NOMO-1 treated with dmso at 0.1 percent for 144 hours (cell line): ENCODE data around the gene TLCD1.

Experiments
- DNase-seq: peaks from one replicate; lab custom pipeline; 2025; ENCODE audit not compliant: unreplicated experiment; lab: John Stamatoyannopoulos, UW

TLCD1 gene

DNA sequence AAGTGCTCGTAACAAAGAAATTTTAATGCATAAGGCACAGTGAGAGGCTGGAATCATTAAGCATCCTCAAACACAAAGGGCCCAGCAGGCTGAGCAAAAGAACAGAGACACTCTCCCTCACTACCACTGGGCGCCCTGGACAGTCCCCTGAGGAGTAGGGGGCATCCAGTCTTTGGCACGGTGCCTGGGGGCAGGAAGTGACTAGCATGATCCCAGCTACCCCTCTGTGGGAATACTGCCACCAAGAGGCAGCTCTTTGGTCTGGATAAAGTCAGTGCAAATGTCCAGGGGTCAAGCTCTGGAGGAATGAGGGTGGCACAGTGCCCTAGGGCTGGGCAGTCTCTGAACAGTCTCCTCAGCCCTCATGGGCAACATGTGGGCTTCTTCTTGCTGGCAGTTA lies 11.8 kb downstream of the TLCD1 start:
- no peak for DNase-seq

DNA sequence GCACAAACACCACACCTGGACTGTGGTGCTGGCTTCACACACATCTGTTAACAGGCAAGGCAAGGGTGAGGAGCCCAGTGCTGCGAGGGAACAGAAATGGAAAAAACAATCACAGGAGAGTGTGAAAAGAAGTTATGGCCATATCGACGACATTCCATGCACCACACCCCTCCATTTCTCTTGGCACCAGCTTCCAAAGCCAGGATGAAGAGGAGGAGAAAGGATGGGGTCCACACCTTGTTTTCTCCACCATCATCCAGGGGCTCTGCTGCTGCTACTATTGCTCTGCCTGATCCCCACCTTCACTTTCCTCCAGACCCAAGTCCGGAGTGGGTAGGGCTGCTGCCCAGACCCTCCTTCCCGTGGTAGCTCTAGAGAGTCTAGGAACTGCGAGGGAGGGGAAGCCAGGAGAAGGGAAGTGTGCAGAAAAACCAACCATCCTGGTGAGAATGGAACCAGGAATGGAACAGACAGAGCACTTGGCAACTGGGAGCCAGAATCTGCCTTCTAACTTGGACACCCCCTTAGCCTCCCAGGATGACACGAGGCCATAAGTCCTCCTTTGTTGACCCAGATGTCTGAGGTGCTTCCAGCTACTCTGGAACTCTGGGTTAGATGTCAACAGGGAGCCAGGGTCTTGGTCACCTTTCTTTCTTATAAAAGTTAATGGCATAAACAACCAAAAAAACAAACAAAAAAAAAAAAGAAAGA lies 13.2 kb downstream of the TLCD1 start:
- no peak for DNase-seq

DNA sequence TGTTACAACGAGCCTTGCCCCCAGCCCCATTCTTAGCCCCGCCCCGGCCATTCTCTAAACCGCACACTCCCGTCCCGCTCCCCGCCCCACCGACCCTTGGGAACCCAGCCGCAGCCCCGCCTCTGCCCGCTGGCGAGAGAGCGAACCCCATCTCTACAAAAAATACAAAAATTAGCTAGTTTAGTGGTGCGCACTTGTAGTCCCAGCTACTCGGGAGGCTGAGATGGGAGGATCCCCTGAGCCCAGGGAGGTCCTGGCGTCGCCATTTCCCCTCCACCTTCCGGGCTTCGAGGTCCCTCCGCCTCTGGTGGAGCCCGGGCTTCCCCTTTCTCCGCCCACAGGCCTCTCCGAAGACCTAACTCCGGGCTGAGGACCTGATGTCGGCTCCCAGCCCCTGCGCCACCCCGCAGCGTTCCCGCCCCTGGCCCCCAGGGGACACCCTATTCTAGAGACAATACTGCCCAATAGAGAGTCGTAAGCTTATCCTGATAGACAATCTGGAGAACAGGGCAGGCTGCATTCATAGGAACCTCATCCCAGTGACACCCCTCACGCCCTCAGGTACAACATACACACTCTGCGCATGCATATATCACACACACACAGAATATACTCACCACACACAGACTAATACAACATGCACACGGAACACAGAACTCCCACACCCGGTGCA lies 13.9 kb downstream of the TLCD1 start:
- DNase-seq = peak; percentile 67

DNA sequence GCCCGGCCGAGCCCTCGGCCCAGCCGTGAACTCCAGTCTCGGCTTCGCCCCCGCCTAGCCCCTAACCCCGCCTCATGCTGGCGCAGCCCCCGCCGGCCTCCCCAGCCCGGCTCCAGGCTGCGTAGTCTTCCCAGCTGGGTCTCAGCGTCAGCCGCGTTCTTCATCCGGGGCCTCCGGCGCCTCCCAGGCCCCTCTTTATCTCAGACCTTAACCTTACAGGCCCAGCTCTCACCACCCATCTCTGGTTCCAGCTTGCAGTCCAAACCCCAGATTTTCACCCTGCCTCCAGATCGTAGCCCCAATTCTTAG lies 14.4 kb downstream of the TLCD1 start, which contains the start of gene PROCA1:
Gene PROCA1 (minus strand): TSS at position 166 of the 309 bp plus-strand sequence. CDS start 228 bp downstream, outside the sequence.
- no peak for DNase-seq

DNA sequence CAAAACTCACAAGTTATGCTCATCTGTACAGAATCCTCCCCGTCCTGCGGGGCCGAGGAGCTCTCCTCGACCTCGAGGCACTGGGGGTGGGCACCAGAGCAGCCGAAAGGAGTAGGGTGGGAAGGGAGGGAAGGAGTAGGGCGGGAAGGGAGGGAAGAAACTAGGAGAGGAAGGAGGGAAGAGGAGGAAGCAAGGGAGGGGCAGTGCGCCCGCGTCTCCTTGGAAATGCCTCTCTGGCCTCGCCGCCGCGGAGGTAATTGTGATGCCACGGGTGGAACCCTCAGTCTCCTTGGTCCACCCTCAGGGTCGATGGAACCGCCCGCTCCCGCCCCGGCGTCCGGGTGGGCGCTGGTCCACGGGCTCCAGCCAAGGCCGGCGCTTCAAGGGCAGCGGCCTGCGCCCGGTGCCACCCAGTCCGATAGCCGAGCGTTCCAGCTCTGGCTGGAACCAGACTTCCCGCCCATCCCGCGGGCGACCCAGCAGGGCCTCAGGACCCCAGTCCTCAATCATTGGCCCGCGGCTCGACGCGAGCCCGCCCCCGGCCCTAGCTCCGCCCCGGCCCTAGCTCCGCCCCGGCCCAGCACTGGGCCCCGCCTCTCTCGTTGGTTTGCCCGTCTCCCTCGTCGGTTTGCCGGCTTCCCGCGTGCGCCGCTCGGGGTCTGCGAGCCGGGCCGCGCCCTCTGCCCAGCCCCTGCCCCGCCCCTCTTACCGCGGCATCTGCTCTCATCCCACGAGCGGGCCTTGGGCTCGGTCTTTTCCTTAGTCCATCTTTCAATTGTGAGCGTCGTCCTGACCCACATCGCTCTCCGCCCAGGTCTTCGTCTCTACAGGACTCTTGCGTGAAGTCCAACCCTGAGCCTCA lies 14.9 kb downstream of the TLCD1 start:
- peak; percentile 81 for DNase-seq

DNA sequence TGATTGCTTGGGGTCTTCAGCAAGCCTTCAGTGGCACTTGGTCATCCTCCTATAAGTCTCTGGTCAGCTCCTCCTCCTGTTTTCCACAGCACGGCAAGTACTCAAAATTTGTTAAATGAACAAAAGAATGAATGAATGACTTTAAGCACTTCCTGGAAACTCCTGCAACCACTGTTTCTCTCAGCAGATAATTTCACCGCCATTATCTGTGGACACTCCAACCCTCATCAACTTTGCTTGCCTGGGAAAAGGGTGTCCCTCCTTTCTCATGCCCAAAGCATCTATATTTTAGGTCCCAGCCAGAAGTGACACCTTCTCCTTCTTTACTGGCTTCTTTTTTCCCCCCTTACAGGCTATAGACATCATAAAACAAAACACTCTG lies 18.7 kb downstream of the TLCD1 start:
- DNase-seq = no peak

DNA sequence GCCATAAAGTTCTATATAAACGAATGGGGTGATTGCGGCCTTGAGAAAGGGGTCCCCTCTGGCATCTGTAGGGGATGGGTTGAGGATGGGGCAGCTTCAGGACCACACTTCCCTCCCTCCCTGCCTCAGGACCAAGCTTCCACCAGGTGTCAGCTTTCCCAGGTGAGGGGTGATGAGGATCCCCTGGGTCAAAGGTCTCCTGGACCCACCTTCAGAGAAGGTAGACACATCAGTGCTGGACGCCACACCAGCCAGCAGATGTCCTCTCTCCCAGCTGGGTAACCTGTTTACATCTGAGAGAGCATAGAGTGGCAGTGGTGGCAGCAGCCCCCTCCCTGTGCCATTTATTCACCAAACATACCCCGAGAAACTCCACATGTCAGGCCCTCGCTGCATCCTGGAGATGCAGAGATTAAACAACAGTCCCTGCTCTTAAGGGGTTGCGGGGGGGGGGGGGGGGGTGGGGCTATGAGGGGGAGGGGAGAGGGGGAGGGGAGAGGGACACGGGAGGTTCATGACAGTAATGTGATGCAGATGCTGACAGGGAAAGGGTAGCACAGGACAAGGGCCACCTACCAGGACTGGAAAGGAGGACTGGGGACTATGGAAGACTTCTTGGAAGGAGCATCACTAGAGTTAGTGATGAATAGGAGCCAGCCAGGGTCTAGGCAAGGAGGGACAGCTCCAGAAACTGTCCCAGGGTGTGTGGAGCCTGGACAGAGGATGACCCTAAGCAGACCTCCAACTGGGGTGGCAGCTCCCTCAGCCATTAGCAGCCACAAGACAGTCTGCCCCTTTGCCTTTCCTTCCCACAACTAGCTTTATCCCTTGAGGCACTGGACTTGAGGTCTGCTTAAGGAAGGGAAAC lies 19.3 kb downstream of the TLCD1 start:
- DNase-seq = no peak

DNA sequence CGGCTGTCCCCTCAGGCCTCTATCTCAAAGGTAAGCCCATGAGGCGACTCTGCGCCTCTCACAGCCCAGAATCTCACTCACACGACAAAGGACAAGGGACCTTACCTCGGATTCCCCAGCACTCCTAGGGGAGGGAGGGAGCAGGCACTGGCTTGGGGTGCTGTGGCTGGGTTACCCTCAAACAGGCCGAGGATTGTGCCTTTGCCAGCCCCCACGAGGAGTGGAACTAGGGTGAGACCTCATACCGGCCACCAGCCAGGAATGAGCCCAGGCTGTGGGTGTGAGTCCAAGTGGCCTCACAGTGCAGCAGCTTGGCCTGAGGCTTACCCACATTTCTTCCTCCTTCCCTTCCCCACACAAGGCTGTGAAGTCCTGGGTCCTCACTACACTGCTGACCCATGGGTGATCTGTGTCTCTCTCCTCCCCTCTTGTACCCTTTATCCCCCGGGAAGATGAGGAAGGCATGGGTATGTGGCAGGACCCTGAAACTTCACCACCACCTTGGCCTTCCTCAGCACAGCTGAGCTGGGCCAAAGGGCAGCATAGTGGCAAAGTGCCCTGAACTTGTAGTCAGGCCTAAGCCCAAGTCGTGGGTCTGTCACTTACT lies 20.2 kb downstream of the TLCD1 start:
- no peak for DNase-seq

DNA sequence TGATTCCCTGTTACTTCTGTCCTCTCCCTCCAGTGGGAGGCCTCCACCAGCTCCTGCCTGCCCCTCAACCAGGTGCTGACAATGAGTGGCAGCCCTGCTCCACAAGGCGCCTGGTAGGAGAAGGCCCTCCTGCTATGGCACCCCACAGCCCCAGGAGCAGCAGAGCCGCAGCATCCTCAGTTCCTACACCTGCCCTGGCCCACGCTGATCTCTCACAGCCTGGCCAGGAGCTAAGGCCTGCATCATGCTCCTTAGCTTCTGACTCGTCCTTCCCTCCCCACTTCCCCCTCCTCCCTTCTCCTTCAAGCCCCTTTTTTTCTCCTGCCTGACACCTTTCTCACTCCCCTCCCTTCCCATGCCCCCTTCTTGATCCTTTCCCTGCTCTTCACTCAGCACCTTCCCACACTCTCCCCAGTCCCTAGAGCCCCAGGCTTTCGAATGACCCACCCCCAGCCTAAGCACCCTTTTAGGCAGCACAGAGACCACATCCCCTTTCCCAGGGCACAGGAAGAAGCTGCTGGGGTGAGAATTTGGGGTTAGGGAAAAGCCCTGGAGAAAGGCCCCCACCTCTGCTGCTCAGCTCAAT lies 20.9 kb downstream of the TLCD1 start:
- no peak for DNase-seq

DNA sequence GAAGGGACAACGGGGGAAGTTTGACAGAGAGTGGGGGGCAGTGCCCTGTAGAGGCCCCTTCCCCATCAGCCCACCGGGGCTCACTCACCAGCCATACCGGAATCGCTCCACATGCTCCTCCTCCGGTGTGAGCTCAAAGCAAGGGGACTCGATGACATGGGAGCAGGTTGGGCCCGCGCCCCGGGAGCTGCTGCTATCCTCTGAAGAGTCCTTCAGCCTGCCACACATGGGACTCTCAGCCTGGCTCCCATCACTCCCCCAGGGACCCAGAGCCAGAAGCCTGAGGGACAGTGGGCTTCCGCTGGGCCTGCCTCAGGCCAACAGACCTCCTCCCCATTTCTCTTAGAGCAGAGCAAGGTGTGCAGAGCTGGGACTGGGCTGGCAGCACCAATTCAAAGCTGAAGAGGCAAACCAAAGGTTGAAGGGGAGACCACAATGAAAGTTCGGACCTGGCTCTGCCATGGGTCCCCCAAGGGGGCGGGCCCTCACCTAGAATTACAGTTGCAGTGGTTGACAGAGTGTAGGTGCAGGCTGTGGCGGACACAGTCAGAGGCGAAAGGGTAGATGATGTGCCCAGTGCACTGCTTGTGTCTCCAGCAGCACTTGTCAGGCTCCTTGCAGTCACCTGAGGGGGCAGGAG lies 21.7 kb downstream of the TLCD1 start:
- no peak for DNase-seq

DNA sequence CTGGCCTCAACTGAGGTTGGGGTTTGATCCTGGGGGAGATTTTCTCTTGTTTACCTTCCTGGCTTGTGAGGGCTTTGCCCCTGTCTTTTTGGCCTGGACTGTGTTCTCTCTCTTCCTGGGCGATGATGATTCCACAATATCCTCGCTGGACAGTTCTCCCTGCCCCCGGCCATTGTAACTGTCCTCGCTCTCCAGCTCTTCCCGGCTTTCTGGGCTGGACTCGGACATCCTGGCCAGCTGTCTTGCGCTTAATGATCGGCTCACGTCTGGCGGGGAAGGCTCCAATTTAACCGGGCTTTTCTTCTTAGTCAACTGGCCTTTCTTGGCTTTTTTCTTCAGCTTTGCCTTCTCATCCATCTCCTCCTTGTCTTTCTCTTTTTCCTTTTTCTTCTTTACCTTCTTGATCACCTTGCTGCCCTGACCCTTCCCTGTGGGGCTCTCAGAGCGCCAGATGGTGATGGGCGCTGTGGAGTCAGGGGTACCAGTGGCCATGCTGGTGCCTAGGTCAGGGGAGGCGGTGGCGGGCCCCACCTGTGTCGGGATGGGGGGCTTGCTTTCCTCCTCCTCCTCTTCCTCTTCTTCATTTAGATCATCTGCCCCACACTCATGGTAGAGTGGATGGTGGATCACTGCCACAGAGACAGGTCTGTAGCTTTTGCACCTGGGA lies 22.3 kb downstream of the TLCD1 start:
- DNase-seq = no peak

DNA sequence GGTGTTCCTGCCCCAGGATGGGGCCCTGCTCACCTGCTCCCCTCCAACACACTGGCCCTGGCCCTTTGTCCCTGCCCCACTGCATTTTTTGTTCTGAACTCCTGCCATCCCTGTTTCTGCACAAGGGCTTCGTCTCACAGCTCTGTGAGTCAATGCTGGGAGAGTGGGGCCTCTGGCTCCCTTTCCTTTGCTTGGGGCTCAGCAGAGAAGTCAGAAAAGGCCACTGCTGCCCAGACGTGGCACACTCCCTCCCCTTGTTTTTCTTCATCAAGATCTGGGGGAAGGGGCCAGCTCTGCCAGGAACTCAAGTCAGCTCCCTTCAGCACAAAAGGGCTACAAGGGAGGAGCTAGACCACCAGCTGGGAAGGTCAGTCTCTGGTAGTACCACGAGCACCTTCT lies 23.3 kb downstream of the TLCD1 start:
- no peak for DNase-seq

DNA sequence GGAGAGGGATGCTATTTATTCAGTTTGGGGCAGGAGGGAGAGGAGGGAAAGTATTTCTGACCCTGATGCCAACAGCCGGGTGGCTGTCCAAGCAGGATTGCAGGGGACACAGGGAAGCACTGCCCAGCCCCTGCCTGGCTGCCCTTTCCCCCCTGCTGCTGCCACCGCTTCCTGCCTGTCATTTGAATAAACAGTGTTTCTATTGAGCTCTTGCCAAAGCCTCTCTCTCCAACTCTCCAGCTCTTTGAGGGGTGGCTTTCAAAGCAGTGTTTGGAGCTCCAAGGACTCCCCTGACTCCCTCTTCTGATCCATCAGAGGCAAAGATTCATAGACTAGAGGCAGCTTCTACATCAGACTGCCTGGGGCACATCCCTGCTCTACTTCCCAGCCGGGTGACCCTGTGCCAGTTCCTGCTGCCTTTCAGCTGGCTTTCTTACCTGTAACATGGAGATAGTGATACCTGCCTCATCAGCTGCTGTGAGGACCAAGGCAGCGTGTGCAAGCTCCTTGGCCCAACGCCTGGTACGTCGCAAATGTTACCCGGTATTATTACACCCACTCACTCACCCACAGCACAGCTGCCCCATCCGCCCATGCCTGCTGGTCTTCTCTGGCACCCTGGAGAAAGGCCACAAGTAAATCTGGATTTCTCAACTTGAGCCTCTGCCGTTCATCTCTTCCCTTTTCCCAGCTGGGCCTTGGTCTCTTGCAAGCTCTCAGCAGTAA lies 23.8 kb downstream of the TLCD1 start:
- DNase-seq = no peak

DNA sequence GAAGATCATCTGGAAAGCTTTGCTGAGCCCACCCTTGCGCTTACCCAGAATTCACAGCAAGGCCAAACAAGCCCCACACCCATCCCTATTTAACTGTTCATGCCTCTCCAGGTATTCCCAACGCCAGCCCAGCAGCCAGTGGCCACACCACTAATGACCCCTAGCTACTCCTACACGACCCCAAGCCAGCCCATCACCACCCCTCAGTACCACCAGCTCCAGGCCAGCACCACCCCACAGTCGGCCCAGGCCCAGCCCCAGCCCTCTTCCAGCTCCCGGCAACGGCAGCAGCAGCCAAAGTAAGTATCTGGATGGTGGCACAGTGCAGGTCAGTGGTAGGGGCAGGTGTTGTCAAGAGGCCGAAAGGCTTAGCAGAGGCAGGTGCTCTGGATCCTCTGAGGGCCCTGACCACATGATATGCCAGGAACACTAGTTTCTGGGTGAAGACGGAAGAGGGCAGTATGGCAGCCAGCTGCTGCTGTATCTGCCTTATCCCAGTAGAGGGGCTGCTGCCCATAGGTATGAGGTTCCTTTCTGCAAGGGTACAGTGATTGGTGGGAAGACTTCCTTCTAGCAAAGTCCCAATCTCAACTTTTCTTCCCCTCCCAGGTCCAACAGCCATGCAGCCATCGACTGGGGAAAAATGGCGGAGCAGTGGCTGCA lies 25.1 kb downstream of the TLCD1 start:
- no peak for DNase-seq

DNA sequence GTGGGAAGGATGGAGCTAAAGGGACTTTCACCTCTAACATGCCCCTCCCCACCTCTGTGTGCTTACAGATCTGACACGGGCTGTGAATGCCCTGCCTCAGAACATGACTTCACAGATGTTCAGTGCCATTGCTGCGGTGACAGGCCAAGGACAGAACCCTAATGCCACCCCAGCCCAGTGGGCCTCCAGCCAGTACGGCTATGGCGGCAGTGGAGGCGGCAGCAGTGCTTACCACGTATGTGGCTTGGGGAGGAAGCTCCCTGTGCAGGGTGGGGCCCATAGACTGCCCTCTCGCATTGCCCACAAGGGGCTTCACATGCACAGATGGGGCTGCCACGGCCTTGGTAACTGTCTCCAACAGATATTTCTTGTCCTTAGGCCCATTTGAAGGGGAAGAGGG lies 25.8 kb downstream of the TLCD1 start:
- no peak for DNase-seq

DNA sequence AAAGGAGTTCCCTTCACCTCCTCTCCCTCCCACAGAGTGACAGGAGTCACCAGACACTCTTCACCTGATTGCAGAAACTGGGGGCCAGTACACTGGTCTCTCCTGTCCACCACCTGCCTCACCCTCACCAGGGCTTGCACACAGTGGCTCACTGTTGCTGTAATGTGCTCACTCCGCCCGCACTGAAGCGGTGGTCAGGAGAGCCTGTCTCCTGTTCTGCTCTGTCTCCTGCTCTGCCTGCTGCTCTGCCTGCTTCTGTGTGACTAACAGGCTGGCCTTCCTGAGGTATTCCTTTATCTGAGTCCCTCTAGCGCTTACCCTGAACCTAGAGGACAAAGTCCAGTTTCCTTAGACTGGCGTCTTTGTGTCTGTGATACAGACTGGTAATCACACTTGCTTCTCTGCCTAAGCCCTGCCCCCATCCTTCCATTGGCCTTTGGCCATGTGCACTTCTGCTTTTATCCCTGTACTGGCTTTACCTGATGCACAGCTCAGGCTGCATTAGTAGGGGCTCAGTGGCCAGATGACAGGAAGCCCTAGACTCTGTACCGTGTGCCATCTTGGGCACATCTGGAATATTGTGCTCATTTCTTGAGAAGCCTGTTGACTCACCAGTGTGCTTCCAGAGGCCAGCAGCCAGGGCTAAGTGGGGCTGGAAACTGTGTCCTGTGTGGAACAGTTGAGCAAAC lies 27.6 kb downstream of the TLCD1 start:
- peak; percentile 19 for DNase-seq

DNA sequence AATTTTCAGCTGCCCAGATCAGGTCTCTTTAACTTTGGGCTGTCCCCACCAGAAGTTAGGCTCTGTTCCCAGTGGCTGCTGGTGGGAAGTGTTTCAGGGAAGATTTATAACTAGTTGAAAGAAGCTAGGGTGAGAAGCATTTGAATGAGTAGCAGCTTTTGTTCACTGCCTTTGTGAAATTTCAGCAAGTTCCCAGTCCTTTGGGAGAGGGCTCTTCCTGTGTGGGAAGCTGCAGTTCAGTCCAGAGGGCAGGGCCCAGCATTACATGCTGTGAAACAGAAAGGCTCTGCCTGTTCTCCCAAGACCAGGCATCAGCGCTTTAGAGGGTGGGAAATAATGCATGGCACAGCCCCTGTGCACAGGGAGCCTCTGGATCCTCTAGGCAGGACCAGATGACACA lies 32.2 kb downstream of the TLCD1 start:
- DNase-seq = no peak

DNA sequence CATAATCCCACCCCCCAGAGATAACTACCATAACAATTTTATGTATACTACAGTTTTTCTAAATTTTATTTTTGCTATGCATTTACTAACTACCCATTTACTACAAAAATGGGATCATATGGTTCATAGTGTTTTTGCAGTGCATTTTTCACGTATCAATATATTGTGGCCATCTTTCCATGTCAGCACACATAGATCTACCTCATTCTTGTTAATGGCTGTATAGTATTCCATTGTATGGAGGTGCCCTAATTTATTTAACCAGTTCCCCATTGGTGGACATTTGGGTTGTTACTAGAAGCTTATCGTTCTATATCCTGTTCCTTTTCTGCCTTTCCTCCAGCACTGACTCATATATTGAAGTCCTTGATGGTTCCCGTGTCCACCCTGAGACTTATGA lies 37.0 kb downstream of the TLCD1 start:
- DNase-seq = no peak
